ENCODE measurements around the gene HBA2. TPM values are rescaled to one million over a fixed set of nuclear protein-coding genes. Genes with fewer than 3 reads are reported as not detected.
A peak's percentile ranks its signal among the peaks of the same experiment; 100 is the strongest.

HBA2 gene
- total RNA-seq, 6 experiments from 2014 or later: 17.8 to 522 (median 55.9) TPM

- H3K9me3 ChIP-seq: no peaks in the 10 kb centered on the region
- no peak for ATAC-seq
- intact Hi-C loops (cut with DNase I): no loop called here
- no peak for TF ChIP-seq POLR2A (IDR thresholded peaks at IDR 0.05)
- no peak overlapping the region for H3K27ac ChIP-seq
- H3K4me3 ChIP-seq: no peak overlapping the region
- 86% methylated on average over 7 of the region's 7 CpGs for WGBS (ENCODE audit: insufficient coverage, low coverage, low lambda C conversion rate, missing lambda C conversion rate)
- H3K4me1 ChIP-seq: no peaks in the 10 kb centered on the region
- H3K27me3 ChIP-seq: no peaks in the 10 kb centered on the region
- DNase-seq: no peak
- no peaks in the 10 kb centered on the region for H3K36me3 ChIP-seq
These were observed 40.6 kb upstream of the HBA2 start for GRCh38 chr16:132120-132519.

- ATAC-seq (no peak), DNase-seq (no peak)
- intact Hi-C loops (cut with DNase I): no loop called here
- Histone ChIP-seq H3K36me3 (no peaks in the 10 kb centered on the region), H3K27ac (no peak overlapping the region), H3K4me3 (no peak overlapping the region), H3K4me1 (no peaks in the 10 kb centered on the region), H3K9me3 (no peaks in the 10 kb centered on the region), H3K27me3 (no peaks in the 10 kb centered on the region)
- WGBS (ENCODE audit: insufficient coverage, low coverage, low lambda C conversion rate, missing lambda C conversion rate): 94% methylated on average over 2 of the region's 2 CpGs
- TF ChIP-seq POLR2A (IDR thresholded peaks at IDR 0.05): no peak
- no peak for TF ChIP-seq CTCF (IDR thresholded peaks at IDR 0.05)
These were observed 39.0 kb upstream of the HBA2 start for GRCh38 chr16:133716-134115.

GRCh38 chr16:138049-138417 is 34.6 kb upstream of the HBA2 start:
- peak overlapping the region in 1 of 3 donors; percentile 26 for H3K27ac ChIP-seq
- no peaks in the 10 kb centered on the region for H3K27me3 ChIP-seq
- no peaks in the 10 kb centered on the region for H3K9me3 ChIP-seq
- H3K4me1 ChIP-seq: no peaks in the 10 kb centered on the region
- peak; percentile 28 to 48 (median 30) for ATAC-seq
- WGBS (ENCODE audit: insufficient coverage, low coverage, low lambda C conversion rate, missing lambda C conversion rate): 1% methylated on average over 30 of the region's 30 CpGs
- no peaks in the 10 kb centered on the region for H3K36me3 ChIP-seq
- peak in 2 of 3 donors; percentile 46 to 58 for DNase-seq
- H3K4me3 ChIP-seq: peak overlapping the region; percentile 70 to 79 (median 77)
- intact Hi-C loops (cut with DNase I): no loop called here
- TF ChIP-seq CTCF (IDR thresholded peaks at IDR 0.05): no peak

- WGBS (ENCODE audit: insufficient coverage, low coverage, low lambda C conversion rate, missing lambda C conversion rate): 62% methylated on average over 8 of the region's 10 CpGs
These were observed 32.4 kb upstream of the HBA2 start for GRCh38 chr16:140175-140857.

More at GRCh38 chr16:140175-140857, 32.4 kb upstream of the HBA2 start:
- ATAC-seq (no peak), DNase-seq (no peak)
- Histone ChIP-seq H3K27me3 (no peaks in the 10 kb centered on the region), H3K27ac (no peak overlapping the region), H3K4me1 (no peaks in the 10 kb centered on the region), H3K36me3 (no peaks in the 10 kb centered on the region), H3K9me3 (no peaks in the 10 kb centered on the region), H3K4me3 (no peak overlapping the region)
- intact Hi-C loops (cut with DNase I): no loop called here
- TF ChIP-seq POLR2A (IDR thresholded peaks at IDR 0.05) (no peak), CTCF (IDR thresholded peaks at IDR 0.05) (no peak)
